Ascending aorta (tissue), 2 donors: ENCODE measurements around the gene MYH14. TPM values are rescaled to one million over a fixed set of nuclear protein-coding genes. Genes with fewer than 3 reads are reported as not detected.

ENCODE experiments used
- DNase-seq, 2 donors: peaks; one replicate each; pipeline ENCODE4 v3.0.0-alpha.2; 2019; ENCODE audit warnings: low spot score in 2 of 2
- H3K27ac ChIP-seq, 2 donors: fragments of 200-600 bp; sonication (generic); one replicate each; pipeline ENCODE4 v1.5.1; 2016 to 2017; ENCODE audit warnings: mild to moderate bottlenecking in 1 of 2
- H3K27me3 ChIP-seq: fragments of 200-600 bp; sonication (generic); one replicate; pipeline ENCODE4 v1.5.1; 2017
- H3K36me3 ChIP-seq, 2 donors: fragments of 200-600 bp; sonication (generic); one replicate each; pipeline ENCODE4 v1.5.1; 2016
- H3K4me1 ChIP-seq, 2 donors: fragments of 200-600 bp; sonication (generic); one replicate each; pipeline ENCODE4 v1.5.1; 2016 to 2017; ENCODE audit warnings: mild to moderate bottlenecking in 1 of 2
- H3K4me3 ChIP-seq, 2 donors: fragments of 200-600 bp; sonication (generic); one replicate each; pipeline ENCODE4 v1.5.1; 2016 to 2017; ENCODE audit warnings: mild to moderate bottlenecking in 1 of 2
- H3K9me3 ChIP-seq, 2 donors: fragments of 200-600 bp; sonication (generic); one replicate each; pipeline ENCODE4 v1.5.1; 2016
- CTCF ChIP-seq, 3 experiments: fragments of 200-600 bp in 2 of 3; fragments of 450-650 bp in 1 of 3; sonication (generic) in 2 of 3; IDR thresholded peaks; one replicate each; pipeline ENCODE4 v1.5.1; 2016 to 2019; ENCODE audit warnings: antibody characterized with exemption in 3 of 3, mild to moderate bottlenecking in 1 of 3, moderate library complexity in 1 of 3
- intact Hi-C: fragments of 100-400 bp; cut with DNase I; formaldehyde crosslinking; loops from one replicate; pipeline ENCODE4 v1.15.1; 2023
- total RNA-seq: library from RNA; depleted of rRNA; stranded (reverse); fragments of >200 nt; gene quantifications from one replicate; pipeline ENCODE4 v1.1.0, GENCODE V29; 2016

Gene MYH14
- total RNA-seq: 8.6 TPM

DNA sequence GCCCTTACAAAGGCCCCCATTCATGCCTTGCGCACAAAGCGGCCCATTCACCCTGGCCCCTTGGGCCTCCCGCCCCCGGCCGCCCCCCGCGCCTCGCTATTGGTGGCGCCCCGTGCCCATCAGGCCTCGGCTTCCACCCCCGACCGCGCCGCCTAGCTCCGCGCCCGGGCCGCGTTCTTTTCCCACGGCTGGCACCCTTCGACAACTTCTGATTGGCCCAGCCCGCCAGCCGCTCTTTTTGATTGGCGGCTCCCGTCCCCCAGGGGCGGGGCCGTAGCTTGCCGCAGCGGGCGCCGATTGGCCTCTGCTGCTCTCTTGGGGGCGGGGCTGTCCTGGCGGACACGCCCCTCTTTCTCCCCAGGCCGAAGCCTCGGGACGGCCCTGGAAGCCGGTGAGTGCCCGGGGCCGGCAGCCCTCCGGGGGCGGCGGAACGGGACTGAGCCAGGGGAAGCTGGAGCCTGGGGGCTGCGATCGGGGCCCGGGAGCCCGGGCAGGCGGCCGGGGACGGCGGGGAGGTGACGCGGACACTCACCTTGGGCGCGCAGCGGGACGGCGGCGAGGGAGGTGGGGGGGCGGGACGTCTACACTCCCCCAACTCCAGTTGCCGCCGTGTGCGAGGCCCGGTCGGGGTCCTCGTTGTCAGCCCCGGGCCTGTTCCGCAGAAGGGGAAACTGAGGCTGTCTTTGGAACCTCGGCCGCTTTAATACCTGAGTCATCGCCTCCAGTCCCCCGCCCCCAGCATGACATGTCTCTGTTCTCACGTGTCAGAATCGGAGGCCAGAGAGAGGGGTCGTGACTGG is at the start of gene MYH14:
TSS of gene MYH14 (plus strand) at position 342 of the 800 bp plus-strand sequence. CDS start 6,744 bp downstream, outside the sequence.
- Histone ChIP-seq H3K27ac (no peak within 1 kb of the TSS), H3K36me3 (no peaks in the 10 kb centered on the region), H3K27me3 (no peaks in the 10 kb centered on the region), H3K4me3 (peak within 1 kb of the TSS; percentile 57 to 78), H3K9me3 (no peaks in the 10 kb centered on the region), H3K4me1 (peaks cover 0 to 21% of the 10 kb centered on the region in 2 donors)
- peak; percentile 61 to 93 for DNase-seq
- intact Hi-C loops: loop anchor here (1.0 to 10.0 kb wide), 3 partner anchors 31 to 311 kb away; partner anchors contain the start of genes ASPDH and JOSD2
- TF ChIP-seq CTCF (IDR thresholded peaks at IDR 0.05): peak in 1 of 3 experiments; percentile 10

- H3K9me3 ChIP-seq: peaks cover 6 to 8% of the 10 kb centered on the region in 2 donors
- no peaks in the 10 kb centered on the region for H3K36me3 ChIP-seq
- intact Hi-C loops: no loop called here
- H3K27me3 ChIP-seq: no peaks in the 10 kb centered on the region
- H3K27ac ChIP-seq: no peak overlapping the region
- H3K4me3 ChIP-seq: no peak overlapping the region
- no peaks in the 10 kb centered on the region for H3K4me1 ChIP-seq
- no peak for TF ChIP-seq CTCF (IDR thresholded peaks at IDR 0.05)
- no peak for DNase-seq
Observed at GRCh38 chr19:50154529-50154928, 48.9 kb upstream of the MYH14 start.

GRCh38 chr19:50155520-50156109 is 47.8 kb upstream of the MYH14 start:
- no peaks in the 10 kb centered on the region for H3K4me1 ChIP-seq
- DNase-seq: no peak
- no peaks in the 10 kb centered on the region for H3K27me3 ChIP-seq
- no peaks in the 10 kb centered on the region for H3K36me3 ChIP-seq
- no peak overlapping the region for H3K27ac ChIP-seq
- peaks cover 6 to 8% of the 10 kb centered on the region in 2 donors for H3K9me3 ChIP-seq
- intact Hi-C loops: no loop called here
- no peak for TF ChIP-seq CTCF (IDR thresholded peaks at IDR 0.05)
- no peak overlapping the region for H3K4me3 ChIP-seq

DNA sequence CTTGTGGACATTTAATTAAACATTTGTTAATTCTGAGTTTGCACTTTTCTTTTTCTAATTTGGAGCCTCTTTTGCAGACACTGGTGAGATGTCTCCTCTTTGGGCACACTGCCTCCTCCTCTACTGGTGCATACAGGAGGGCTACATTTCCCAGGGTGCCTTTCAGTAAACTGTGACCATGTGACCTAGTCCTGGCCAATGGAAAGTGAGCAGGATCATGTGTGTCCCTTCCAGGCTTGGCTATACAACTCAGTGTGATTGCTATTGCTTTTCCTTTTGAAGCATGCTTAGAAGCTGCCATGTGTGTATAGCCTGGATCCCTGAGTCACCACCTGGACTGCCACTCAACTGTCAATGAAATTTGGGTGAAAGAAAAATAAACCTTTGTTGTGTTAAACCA is 44.8 kb upstream of the MYH14 start:
- Histone ChIP-seq H3K27ac (no peak overlapping the region), H3K4me1 (no peaks in the 10 kb centered on the region), H3K9me3 (peaks cover 6 to 8% of the 10 kb centered on the region in 2 donors), H3K27me3 (no peaks in the 10 kb centered on the region), H3K36me3 (no peaks in the 10 kb centered on the region), H3K4me3 (no peak overlapping the region)
- DNase-seq: no peak
- intact Hi-C loops: no loop called here
- no peak for TF ChIP-seq CTCF (IDR thresholded peaks at IDR 0.05)

- Histone ChIP-seq H3K36me3 (no peaks in the 10 kb centered on the region), H3K27me3 (no peaks in the 10 kb centered on the region)
- TF ChIP-seq CTCF (IDR thresholded peaks at IDR 0.05): no peak
Observed at GRCh38 chr19:50159078-50159477, 44.3 kb upstream of the MYH14 start.

More at GRCh38 chr19:50159078-50159477, 44.3 kb upstream of the MYH14 start:
- H3K4me3 ChIP-seq: no peak overlapping the region
- H3K9me3 ChIP-seq: peaks cover 6 to 8% of the 10 kb centered on the region in 2 donors
- no peaks in the 10 kb centered on the region for H3K4me1 ChIP-seq
- H3K27ac ChIP-seq: no peak overlapping the region
- intact Hi-C loops: no loop called here
- DNase-seq: no peak
